ENCODE results near the gene TTC1. TPM values are rescaled to one million over a fixed set of nuclear protein-coding genes. Genes with fewer than 3 reads are reported as not detected.
A peak's percentile ranks its signal among the peaks of the same experiment; 100 is the strongest.

The TTC1 gene, protein sequence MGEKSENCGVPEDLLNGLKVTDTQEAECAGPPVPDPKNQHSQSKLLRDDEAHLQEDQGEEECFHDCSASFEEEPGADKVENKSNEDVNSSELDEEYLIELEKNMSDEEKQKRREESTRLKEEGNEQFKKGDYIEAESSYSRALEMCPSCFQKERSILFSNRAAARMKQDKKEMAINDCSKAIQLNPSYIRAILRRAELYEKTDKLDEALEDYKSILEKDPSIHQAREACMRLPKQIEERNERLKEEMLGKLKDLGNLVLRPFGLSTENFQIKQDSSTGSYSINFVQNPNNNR
- polyA plus RNA-seq (2013, experiment 1 of 2), result 47.8 TPM
- 49.0 TPM for polyA plus RNA-seq (2013, experiment 2 of 2)

DNA sequence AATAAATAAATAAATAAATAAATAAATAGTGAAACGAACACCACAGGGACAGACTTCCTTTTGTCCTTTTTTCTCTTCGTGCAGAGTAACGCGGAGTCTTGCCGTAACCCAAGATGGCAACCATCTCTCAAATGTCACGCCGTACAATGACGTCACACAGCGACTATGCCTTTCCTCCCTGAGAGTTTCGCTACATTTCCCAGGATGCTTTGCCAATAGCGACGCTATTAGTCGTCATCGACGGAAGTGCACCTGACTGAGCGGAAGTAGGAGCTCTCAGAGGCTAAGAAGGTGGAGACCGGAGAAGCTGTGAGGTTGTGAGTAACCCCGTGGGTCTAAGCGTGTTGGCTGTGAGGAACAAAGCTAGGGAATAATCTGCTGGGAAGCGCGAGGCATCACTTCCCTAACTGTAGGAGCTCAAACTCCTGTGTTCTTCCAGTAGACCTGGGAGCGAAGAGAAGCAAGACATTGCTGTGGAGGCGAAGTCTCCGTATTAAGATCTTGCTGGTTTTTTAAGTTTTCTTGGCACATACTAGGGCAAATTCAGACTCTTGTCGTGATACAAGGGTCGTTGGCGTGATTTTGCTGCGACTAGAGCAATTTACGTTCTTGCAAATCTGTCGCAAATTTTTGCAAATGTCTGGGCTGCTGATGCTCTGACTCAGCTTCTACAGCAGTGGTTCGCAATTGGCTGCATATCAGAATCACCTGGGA is at the start of gene TTC1:
TTC1 (plus strand) TSS at position 263 of the 714 bp plus-strand sequence. CDS start 1,390 bp downstream, outside the sequence.
- peak; percentile 96 for DNase-seq (ENCODE audit: low spot score)
- Histone ChIP-seq H2BK15ac (ENCODE audit: low read length) (no peak within 1 kb of the TSS), H4K91ac (ENCODE audit: low read depth, low read length, poor library complexity) (no peak within 1 kb of the TSS), H3K79me1 (ENCODE audit: low read depth, low read length) (no peaks in the 10 kb centered on the region), H3K14ac (ENCODE audit: low read length) (no peak within 1 kb of the TSS), H3K9me3 (replicated peaks in 1 of 2; ENCODE audit: control insufficient read depth in 2 of 2, insufficient read depth in 1 of 2, low read depth in 1 of 2, low read length in 2 of 2) (no peaks in the 10 kb centered on the region), H2AK5ac (ENCODE audit: low read depth, low read length) (no peak within 1 kb of the TSS), H3K18ac (ENCODE audit: low read length) (no peak within 1 kb of the TSS), H3K4me1 (ENCODE audit: control insufficient read depth in 2 of 2, insufficient read depth in 1 of 2, low read depth in 1 of 2, low read length in 2 of 2) (peaks cover 0 to 9% of the 10 kb centered on the region in 2 donors), H2AFZ (ENCODE audit: low read length) (peak within 1 kb of the TSS; percentile 88), H3K4me3 (ENCODE audit: low read length in 2 of 2) (peak within 1 kb of the TSS; percentile 90 to 96), H2BK5ac (ENCODE audit: low read length) (no peak within 1 kb of the TSS), H3K36me3 (replicated peaks in 1 of 2; ENCODE audit: control insufficient read depth in 2 of 2, insufficient read depth in 2 of 2, low read length in 2 of 2) (peaks cover 2 to 37% of the 10 kb centered on the region in 2 donors), H2BK120ac (ENCODE audit: low read depth, low read length) (no peak within 1 kb of the TSS), H3K23ac (ENCODE audit: low read depth, low read length, poor library complexity) (no peak within 1 kb of the TSS), H3K4ac (ENCODE audit: low read length) (no peak within 1 kb of the TSS), H3K27me3 (ENCODE audit: control insufficient read depth in 3 of 3, insufficient read depth in 3 of 3, low read depth in 1 of 3, low read length in 3 of 3) (no peaks in the 10 kb centered on the region), H3K4me2 (ENCODE audit: insufficient read depth, low read length, poor library complexity, severe bottlenecking) (peak within 1 kb of the TSS; percentile 38), H3K9ac (ENCODE audit: low read depth, low read length, poor library complexity) (peak within 1 kb of the TSS; percentile 61), H2BK12ac (ENCODE audit: low read length) (no peak within 1 kb of the TSS), H3K27ac (replicated peaks; ENCODE audit: low read length) (no peak within 1 kb of the TSS), H4K8ac (ENCODE audit: low read depth, low read length) (no peak within 1 kb of the TSS)
- WGBS, 2 donors (ENCODE audit: extremely low coverage in 2 of 2, insufficient read length in 2 of 2, insufficient replicate concordance in 1 of 2), result no CpG with 5 or more reads among the region's 31 CpGs

DNA sequence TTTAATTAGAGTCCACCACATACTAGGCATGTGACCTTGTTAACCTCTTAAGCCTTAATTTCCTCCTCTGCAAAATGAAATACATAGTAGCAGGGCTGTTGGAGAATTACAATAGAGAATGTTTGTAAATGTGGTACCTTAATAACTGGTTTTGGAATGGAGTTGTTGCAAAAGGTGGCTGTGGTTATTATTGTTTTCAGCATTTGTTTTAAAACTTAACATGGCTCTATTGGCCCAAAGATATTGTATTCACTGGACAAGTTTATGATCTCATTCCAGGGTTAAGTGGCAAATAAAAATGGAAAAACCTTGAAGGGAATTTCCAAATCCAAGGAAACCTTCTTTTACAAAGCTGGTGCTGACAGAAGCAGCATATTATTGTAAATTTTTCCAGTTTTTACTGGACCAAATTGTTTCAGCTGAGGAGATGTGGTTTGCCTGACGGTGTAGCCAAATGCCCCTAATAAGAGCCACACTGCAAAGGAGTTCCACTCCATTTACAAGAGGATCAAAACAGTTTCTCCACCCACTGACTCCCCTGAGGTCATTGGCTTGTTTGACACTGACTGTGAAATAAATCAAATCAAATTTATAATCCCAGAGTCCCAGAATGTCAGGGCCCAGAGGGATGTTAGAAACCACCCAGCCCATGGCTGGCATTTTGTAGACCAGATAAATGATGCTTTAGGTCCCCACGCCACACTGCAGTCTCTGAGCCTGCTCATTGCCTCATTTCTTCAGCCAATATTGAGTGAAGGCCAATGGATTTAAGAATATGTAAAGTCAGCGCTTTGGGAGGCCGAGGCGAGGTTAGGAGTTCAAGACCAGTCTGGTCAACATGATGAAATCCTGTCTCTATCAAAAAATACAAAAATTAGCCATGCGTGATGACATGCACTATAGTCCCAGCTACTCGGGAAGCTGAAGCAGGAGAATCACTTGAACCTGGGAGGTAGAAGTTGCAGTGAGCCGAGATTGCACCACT is 47.5 kb upstream of the TTC1 start:
- Histone ChIP-seq H3K4me2 (ENCODE audit: insufficient read depth, low read length, poor library complexity, severe bottlenecking) (no peak overlapping the region), H3K9ac (ENCODE audit: low read depth, low read length, poor library complexity) (no peak overlapping the region), H3K4me1 (ENCODE audit: control insufficient read depth in 2 of 2, insufficient read depth in 1 of 2, low read depth in 1 of 2, low read length in 2 of 2) (peaks cover 0 to 2% of the 10 kb centered on the region in 2 donors), H3K27ac (replicated peaks; ENCODE audit: low read length) (no peak overlapping the region), H3K9me3 (replicated peaks in 1 of 2; ENCODE audit: control insufficient read depth in 2 of 2, insufficient read depth in 1 of 2, low read depth in 1 of 2, low read length in 2 of 2) (no peaks in the 10 kb centered on the region), H3K79me1 (ENCODE audit: low read depth, low read length) (no peaks in the 10 kb centered on the region), H3K23ac (ENCODE audit: low read depth, low read length, poor library complexity) (no peak overlapping the region), H2AK5ac (ENCODE audit: low read depth, low read length) (no peak overlapping the region), H3K18ac (ENCODE audit: low read length) (no peak overlapping the region), H3K27me3 (ENCODE audit: control insufficient read depth in 3 of 3, insufficient read depth in 3 of 3, low read depth in 1 of 3, low read length in 3 of 3) (peaks cover 0 to 5% (median 0%) of the 10 kb centered on the region in 3 experiments), H2BK5ac (ENCODE audit: low read length) (no peak overlapping the region), H4K91ac (ENCODE audit: low read depth, low read length, poor library complexity) (no peak overlapping the region), H3K4ac (ENCODE audit: low read length) (no peak overlapping the region), H4K8ac (ENCODE audit: low read depth, low read length) (no peak overlapping the region), H2BK120ac (ENCODE audit: low read depth, low read length) (no peak overlapping the region), H3K14ac (ENCODE audit: low read length) (no peak overlapping the region), H3K4me3 (ENCODE audit: low read length in 2 of 2) (no peak overlapping the region), H2BK15ac (ENCODE audit: low read length) (no peak overlapping the region), H2BK12ac (ENCODE audit: low read length) (no peak overlapping the region), H3K36me3 (replicated peaks in 1 of 2; ENCODE audit: control insufficient read depth in 2 of 2, insufficient read depth in 2 of 2, low read length in 2 of 2) (no peaks in the 10 kb centered on the region), H2AFZ (ENCODE audit: low read length) (no peak overlapping the region)
- no CpG with 5 or more reads among the region's 8 CpGs for WGBS, 2 donors (ENCODE audit: extremely low coverage in 2 of 2, insufficient read length in 2 of 2, insufficient replicate concordance in 1 of 2)
- DNase-seq (ENCODE audit: low spot score), result no peak

DNA sequence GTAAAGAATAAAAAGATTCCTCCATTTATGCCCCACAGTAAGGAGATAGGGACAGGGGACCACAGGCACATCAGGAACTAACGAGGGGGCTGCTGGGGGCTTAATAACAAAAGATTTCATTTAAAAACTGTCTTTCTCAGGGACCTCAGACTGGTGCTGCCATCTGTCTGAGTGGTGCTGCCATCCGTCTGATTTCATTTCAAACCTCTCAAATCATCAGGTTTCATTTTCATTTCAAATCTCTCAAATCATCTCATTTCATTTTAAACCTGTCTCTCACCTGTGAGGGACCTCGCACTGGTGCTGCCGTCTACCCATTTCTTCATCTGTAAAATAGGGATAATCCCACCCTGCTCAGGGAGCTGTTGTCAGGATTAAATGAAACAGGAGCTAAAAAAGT is 46.7 kb upstream of the TTC1 start:
- no peak for DNase-seq (ENCODE audit: low spot score)
- WGBS, 2 donors (ENCODE audit: extremely low coverage in 2 of 2, insufficient read length in 2 of 2, insufficient replicate concordance in 1 of 2), result no CpG with 5 or more reads among the region's 4 CpGs
- H3K4me2 ChIP-seq (ENCODE audit: insufficient read depth, low read length, poor library complexity, severe bottlenecking), result no peak overlapping the region

More for the DNA sequence above, 46.7 kb upstream of the TTC1 start:
- no peak overlapping the region for H2AK5ac ChIP-seq (ENCODE audit: low read depth, low read length)
- peaks cover 0 to 5% (median 0%) of the 10 kb centered on the region in 3 experiments for H3K27me3 ChIP-seq (ENCODE audit: control insufficient read depth in 3 of 3, insufficient read depth in 3 of 3, low read depth in 1 of 3, low read length in 3 of 3)
- H3K18ac ChIP-seq (ENCODE audit: low read length), result no peak overlapping the region
- H3K23ac ChIP-seq (ENCODE audit: low read depth, low read length, poor library complexity), result no peak overlapping the region
- no peaks in the 10 kb centered on the region for H3K79me1 ChIP-seq (ENCODE audit: low read depth, low read length)
- no peak overlapping the region for H2AFZ ChIP-seq (ENCODE audit: low read length)
- H2BK5ac ChIP-seq (ENCODE audit: low read length), result no peak overlapping the region
- no peak overlapping the region for H4K91ac ChIP-seq (ENCODE audit: low read depth, low read length, poor library complexity)
- H4K8ac ChIP-seq (ENCODE audit: low read depth, low read length), result no peak overlapping the region
- H3K9me3 ChIP-seq (replicated peaks in 1 of 2; ENCODE audit: control insufficient read depth in 2 of 2, insufficient read depth in 1 of 2, low read depth in 1 of 2, low read length in 2 of 2), result no peaks in the 10 kb centered on the region
- no peak overlapping the region for H3K9ac ChIP-seq (ENCODE audit: low read depth, low read length, poor library complexity)
- no peak overlapping the region for H2BK15ac ChIP-seq (ENCODE audit: low read length)
- no peaks in the 10 kb centered on the region for H3K36me3 ChIP-seq (replicated peaks in 1 of 2; ENCODE audit: control insufficient read depth in 2 of 2, insufficient read depth in 2 of 2, low read length in 2 of 2)
- no peak overlapping the region for H3K27ac ChIP-seq (replicated peaks; ENCODE audit: low read length)
- no peak overlapping the region for H3K14ac ChIP-seq (ENCODE audit: low read length)
- no peak overlapping the region for H3K4me3 ChIP-seq (ENCODE audit: low read length in 2 of 2)
- peaks cover 0 to 2% of the 10 kb centered on the region in 2 donors for H3K4me1 ChIP-seq (ENCODE audit: control insufficient read depth in 2 of 2, insufficient read depth in 1 of 2, low read depth in 1 of 2, low read length in 2 of 2)
- H2BK12ac ChIP-seq (ENCODE audit: low read length), result no peak overlapping the region
- H3K4ac ChIP-seq (ENCODE audit: low read length), result no peak overlapping the region
- no peak overlapping the region for H2BK120ac ChIP-seq (ENCODE audit: low read depth, low read length)

All from neuronal stem cell (in vitro differentiated cells).